Activated T-cell treated with anti-CD3 and anti-CD28 coated beads for 4 hours (primary cell): ENCODE measurements around the gene BACH1.

Experiments used
- DNase-seq: peaks from one replicate; pipeline ENCODE4 v3.0.0-alpha.2; 2020

Gene BACH1

GRCh38 chr21:29385934-29386520 lies 87.3 kb downstream of the BACH1 start:
- DNase-seq, result no peak

- no peak for DNase-seq
Observed at GRCh38 chr21:29386803-29387202, 88.1 kb downstream of the BACH1 start.

GRCh38 chr21:29387598-29387997 lies 88.9 kb downstream of the BACH1 start:
- no peak for DNase-seq

GRCh38 chr21:29389136-29389535 lies 90.4 kb downstream of the BACH1 start:
- DNase-seq, result no peak

GRCh38 chr21:29390778-29391177 lies 92.1 kb downstream of the BACH1 start:
- no peak for DNase-seq

GRCh38 chr21:29394051-29394450 lies 95.3 kb downstream of the BACH1 start:
- DNase-seq, result no peak
